Fibroblast of lung (primary cell): Measurements from ENCODE around the gene VSTM1. TPM values are rescaled to one million over a fixed set of nuclear protein-coding genes. Genes with fewer than 3 reads are reported as not detected.

ENCODE experiments used
- DNase-seq, 2 donors: peaks; one replicate each; pipeline versions ENCODE4 v3.0.0 to v3.0.0-alpha.2; 2010; ENCODE audit warnings: low read depth in 2 of 2
- H2AFZ ChIP-seq: 2 replicates; pipeline ENCODE4 v1.5.1; 2012; ENCODE audit warnings: low read length, control low read depth, inconsistent platforms
- H3K27ac ChIP-seq: 2 replicates; pipeline ENCODE4 v1.5.1; 2011; ENCODE audit warnings: low read length, control low read depth; ENCODE audit not compliant: insufficient read depth
- H3K27me3 ChIP-seq: 2 replicates; pipeline ENCODE4 v1.5.1; 2011; ENCODE audit warnings: mild to moderate bottlenecking, low read length; ENCODE audit not compliant: control insufficient read depth, insufficient read depth
- H3K36me3 ChIP-seq: 2 replicates; pipeline ENCODE4 v1.5.1; 2011; ENCODE audit warnings: low read length; ENCODE audit not compliant: control insufficient read depth, insufficient read depth
- H3K4me1 ChIP-seq: 2 replicates; pipeline ENCODE4 v1.5.1; 2011; ENCODE audit warnings: low read length; ENCODE audit not compliant: control insufficient read depth, insufficient read depth; ENCODE audit errors: extremely low read depth
- H3K4me2 ChIP-seq: 2 replicates; pipeline ENCODE4 v1.5.1; 2011; ENCODE audit warnings: low read length, control low read depth; ENCODE audit not compliant: insufficient read depth; ENCODE audit errors: extremely low read depth
- H3K4me3 ChIP-seq, 4 experiments: fragments of 200-600 bp in 1 of 4; sonication (generic) in 1 of 4; replicated peaks in 1 of 4; 2 replicates each; pipeline ENCODE4 v1.5.1; 2011 to 2016; ENCODE audit warnings: low read length in 4 of 4, low read depth in 3 of 4, mild to moderate bottlenecking in 3 of 4, control low read depth in 2 of 4, inconsistent platforms in 1 of 4, mixed read lengths in 1 of 4; ENCODE audit not compliant: insufficient read depth in 1 of 4; ENCODE audit errors: control extremely low read depth in 1 of 4
- H3K79me2 ChIP-seq: 2 replicates; pipeline ENCODE4 v1.5.1; 2012; ENCODE audit warnings: mild to moderate bottlenecking, low read length, inconsistent platforms; ENCODE audit not compliant: control insufficient read depth, insufficient read depth
- H3K9ac ChIP-seq: 2 replicates; pipeline ENCODE4 v1.5.1; 2011; ENCODE audit warnings: mild to moderate bottlenecking, low read length, control low read depth; ENCODE audit not compliant: insufficient read depth
- H3K9me3 ChIP-seq: 2 replicates; pipeline ENCODE4 v1.5.1; 2012; ENCODE audit warnings: low read depth, low read length; ENCODE audit not compliant: control insufficient read depth, insufficient read depth
- H4K20me1 ChIP-seq: 2 replicates; pipeline ENCODE4 v1.5.1; 2011; ENCODE audit warnings: low read length; ENCODE audit not compliant: control insufficient read depth, insufficient read depth; ENCODE audit errors: extremely low read depth
- EZH2 ChIP-seq: IDR thresholded peaks from 2 replicates; pipeline ENCODE4 v1.5.1; 2012; ENCODE audit warnings: low read length, control low read depth, mild to moderate bottlenecking; ENCODE audit errors: missing control alignments
- polyA plus RNA-seq, 2 donors: library from polyadenylated mRNA; depleted of rRNA in 1 of 2; stranded (reverse) in 1 of 2; unstranded in 1 of 2; fragments of >200 nt; gene quantifications; 2 replicates each; pipeline ENCODE4 v1.2.1, GENCODE V29; 2011 to 2012; ENCODE audit warnings: missing spikeins in 1 of 2
- total RNA-seq: library from RNA; depleted of rRNA; stranded (reverse); fragments of >200 nt; gene quantifications from 2 replicates; pipeline ENCODE4 v1.2.1, GENCODE V29; 2014
- TF ChIP-seq, protein P1 (sequence below), 2 donors: IDR thresholded peaks in 1 of 2; conservative IDR thresholded peaks in 1 of 2; 1 replicate in 1 of 2; 2 replicates in 1 of 2; pipeline ENCODE4 v1.5.1; 2011 to 2012; ENCODE audit warnings: low read length in 2 of 2, control low read depth in 1 of 2, inconsistent platforms in 1 of 2, low read depth in 1 of 2, mild to moderate bottlenecking in 1 of 2

Gene VSTM1
- total and polyA plus RNA-seq, 2 donors (not counting 1 experiment from before 2014, with no cell fraction given) = not detected

DNA sequence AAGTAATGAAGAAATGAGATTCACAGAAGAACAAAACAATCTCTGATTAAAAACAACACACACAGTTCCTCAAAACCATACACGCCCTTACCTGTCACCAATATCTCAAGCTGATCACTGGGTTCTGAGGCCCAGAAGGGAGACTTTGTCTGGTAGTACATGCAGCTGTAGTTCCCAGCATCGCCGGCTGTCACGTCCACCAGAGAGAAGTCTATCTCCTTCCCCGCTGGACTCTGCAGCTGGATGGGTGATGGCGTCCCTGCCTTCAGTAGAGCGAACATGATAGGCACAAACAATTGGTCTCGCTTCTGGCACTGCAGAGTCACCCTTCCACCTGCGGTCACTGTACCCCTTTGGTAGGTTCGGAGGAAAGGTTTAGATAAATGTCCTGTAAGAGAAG lies 10.1 kb upstream of the VSTM1 start:
- no peak for DNase-seq
- Histone ChIP-seq H2AFZ (no peak overlapping the region), H3K4me1 (no peaks in the 10 kb centered on the region), H3K27ac (no peak overlapping the region), H3K27me3 (no peaks in the 10 kb centered on the region), H4K20me1 (no peaks in the 10 kb centered on the region), H3K9ac (no peak overlapping the region), H3K36me3 (no peaks in the 10 kb centered on the region), H3K79me2 (no peaks in the 10 kb centered on the region), H3K9me3 (no peaks in the 10 kb centered on the region), H3K4me2 (no peak overlapping the region), H3K4me3 (no peak overlapping the region)
- TF ChIP-seq, protein P1, sequence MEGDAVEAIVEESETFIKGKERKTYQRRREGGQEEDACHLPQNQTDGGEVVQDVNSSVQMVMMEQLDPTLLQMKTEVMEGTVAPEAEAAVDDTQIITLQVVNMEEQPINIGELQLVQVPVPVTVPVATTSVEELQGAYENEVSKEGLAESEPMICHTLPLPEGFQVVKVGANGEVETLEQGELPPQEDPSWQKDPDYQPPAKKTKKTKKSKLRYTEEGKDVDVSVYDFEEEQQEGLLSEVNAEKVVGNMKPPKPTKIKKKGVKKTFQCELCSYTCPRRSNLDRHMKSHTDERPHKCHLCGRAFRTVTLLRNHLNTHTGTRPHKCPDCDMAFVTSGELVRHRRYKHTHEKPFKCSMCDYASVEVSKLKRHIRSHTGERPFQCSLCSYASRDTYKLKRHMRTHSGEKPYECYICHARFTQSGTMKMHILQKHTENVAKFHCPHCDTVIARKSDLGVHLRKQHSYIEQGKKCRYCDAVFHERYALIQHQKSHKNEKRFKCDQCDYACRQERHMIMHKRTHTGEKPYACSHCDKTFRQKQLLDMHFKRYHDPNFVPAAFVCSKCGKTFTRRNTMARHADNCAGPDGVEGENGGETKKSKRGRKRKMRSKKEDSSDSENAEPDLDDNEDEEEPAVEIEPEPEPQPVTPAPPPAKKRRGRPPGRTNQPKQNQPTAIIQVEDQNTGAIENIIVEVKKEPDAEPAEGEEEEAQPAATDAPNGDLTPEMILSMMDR (conservative IDR thresholded peaks at IDR 0.05 in 1 of 2, IDR thresholded peaks at IDR 0.05 in 1 of 2; ENCODE audit: low read depth in 1 of 2, low read length in 2 of 2) = no peak
- no peak for TF ChIP-seq EZH2

DNA sequence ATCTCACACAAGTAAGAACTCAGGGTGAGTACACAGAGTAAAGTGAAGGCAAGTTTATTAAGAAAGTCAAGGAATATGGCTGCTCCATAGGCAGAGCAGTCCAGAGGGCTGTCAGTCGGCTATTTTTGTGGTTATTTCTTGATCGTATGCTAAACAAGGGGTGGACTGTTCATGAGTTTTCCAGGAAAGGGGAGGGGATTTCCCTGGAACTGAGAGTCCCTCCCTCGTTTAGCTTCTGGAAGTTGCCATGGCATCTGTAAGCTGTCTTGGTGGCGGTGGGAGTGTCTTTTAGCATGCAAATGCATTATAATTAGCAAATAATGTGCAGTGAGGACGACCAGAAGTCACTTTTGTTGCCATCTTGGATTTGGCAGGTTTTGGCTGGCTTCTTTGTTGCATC lies 5.8 kb upstream of the VSTM1 start:
- H2AFZ ChIP-seq = no peak overlapping the region
- no peak overlapping the region for H3K9ac ChIP-seq
- H3K79me2 ChIP-seq = no peaks in the 10 kb centered on the region
- H3K27me3 ChIP-seq = no peaks in the 10 kb centered on the region
- DNase-seq = no peak
- H3K27ac ChIP-seq = no peak overlapping the region
- H3K36me3 ChIP-seq = no peaks in the 10 kb centered on the region
- H3K9me3 ChIP-seq = no peaks in the 10 kb centered on the region
- H3K4me2 ChIP-seq = no peak overlapping the region
- no peaks in the 10 kb centered on the region for H3K4me1 ChIP-seq
- H3K4me3 ChIP-seq = no peak overlapping the region
- no peaks in the 10 kb centered on the region for H4K20me1 ChIP-seq
- TF ChIP-seq, protein P1 (conservative IDR thresholded peaks at IDR 0.05 in 1 of 2, IDR thresholded peaks at IDR 0.05 in 1 of 2; ENCODE audit: low read depth in 1 of 2, low read length in 2 of 2) = no peak
- no peak for TF ChIP-seq EZH2

GRCh38 chr19:54062643-54063042 lies 1.1 kb downstream of the VSTM1 start:
- Histone ChIP-seq H3K9ac (no peak overlapping the region), H3K4me3 (no peak overlapping the region), H3K4me2 (no peak overlapping the region), H4K20me1 (no peaks in the 10 kb centered on the region), H3K4me1 (no peaks in the 10 kb centered on the region), H3K27me3 (no peaks in the 10 kb centered on the region), H3K79me2 (no peaks in the 10 kb centered on the region), H3K9me3 (no peaks in the 10 kb centered on the region), H3K27ac (no peak overlapping the region), H2AFZ (no peak overlapping the region), H3K36me3 (no peaks in the 10 kb centered on the region)
- no peak for DNase-seq
- no peak for TF ChIP-seq EZH2
- TF ChIP-seq, protein P1 (conservative IDR thresholded peaks at IDR 0.05 in 1 of 2, IDR thresholded peaks at IDR 0.05 in 1 of 2; ENCODE audit: low read depth in 1 of 2, low read length in 2 of 2) = no peak
